HEK293 (cell line): Measurements from ENCODE around the gene HRC.

Experiments
- FEZF1 ChIP-seq: fragments of 450-650 bp; formaldehyde crosslinking; IDR thresholded peaks from 2 replicates; pipeline ENCODE4 v1.5.1; 2016; ENCODE audit warnings: missing biosample characterization, missing genetic modification characterization
- GFI1B ChIP-seq: fragments of 450-650 bp; formaldehyde crosslinking; IDR thresholded peaks from 2 replicates; pipeline ENCODE4 v1.5.1; 2016; ENCODE audit warnings: missing biosample characterization, missing genetic modification characterization
- GLI4 ChIP-seq: fragments of 450-650 bp; formaldehyde crosslinking; IDR thresholded peaks from 2 replicates; pipeline ENCODE4 v1.5.1; 2016; ENCODE audit warnings: missing biosample characterization, missing genetic modification characterization
- HOXA7 ChIP-seq: sonication (generic); formaldehyde crosslinking; IDR thresholded peaks from 2 replicates; pipeline ENCODE4 v1.8.1; 2022; ENCODE audit warnings: missing genetic modification reagents, borderline replicate concordance
- KLF1 ChIP-seq: fragments of 450-650 bp; formaldehyde crosslinking; IDR thresholded peaks from 2 replicates; pipeline ENCODE4 v1.5.1; 2016; ENCODE audit warnings: missing biosample characterization, missing genetic modification characterization
- KLF7 ChIP-seq: fragments of 450-650 bp; formaldehyde crosslinking; IDR thresholded peaks from 2 replicates; pipeline ENCODE4 v1.5.1; 2016; ENCODE audit warnings: missing biosample characterization, missing genetic modification characterization, borderline replicate concordance
- OVOL3 ChIP-seq: fragments of 450-650 bp; formaldehyde crosslinking; IDR thresholded peaks from 2 replicates; pipeline ENCODE4 v1.5.1; 2016; ENCODE audit warnings: missing biosample characterization, missing genetic modification characterization
- PRDM1 ChIP-seq: fragments of 450-650 bp; formaldehyde crosslinking; IDR thresholded peaks from 2 replicates; pipeline ENCODE4; 2016; ENCODE audit warnings: missing biosample characterization, missing genetic modification characterization
- SP2 ChIP-seq: fragments of 450-650 bp; formaldehyde crosslinking; IDR thresholded peaks from 2 replicates; pipeline ENCODE4 v1.5.1; 2016; ENCODE audit warnings: missing biosample characterization, missing genetic modification characterization
- TRIM28 ChIP-seq: IDR thresholded peaks from 2 replicates; pipeline ENCODE4 v1.6.1; 2011; ENCODE audit warnings: low read length, control low read depth, borderline replicate concordance
- YY2 ChIP-seq: fragments of 450-650 bp; formaldehyde crosslinking; IDR thresholded peaks from 2 replicates; pipeline ENCODE4 v1.5.1; 2016; ENCODE audit warnings: missing biosample characterization, missing genetic modification characterization
- ZBTB8A ChIP-seq: fragments of 450-650 bp; formaldehyde crosslinking; IDR thresholded peaks from 2 replicates; pipeline ENCODE4 v1.5.1; 2016; ENCODE audit warnings: missing biosample characterization, missing genetic modification characterization
- ZNF10 ChIP-seq: fragments of 450-650 bp; formaldehyde crosslinking; IDR thresholded peaks from 2 replicates; pipeline ENCODE4 v1.5.1; 2017; ENCODE audit warnings: missing biosample characterization, missing genetic modification characterization
- ZNF112 ChIP-seq: fragments of 450-650 bp; formaldehyde crosslinking; IDR thresholded peaks from 2 replicates; pipeline ENCODE4 v1.5.0; 2017; ENCODE audit warnings: missing biosample characterization, missing genetic modification characterization
- ZNF132 ChIP-seq: fragments of 450-650 bp; formaldehyde crosslinking; IDR thresholded peaks from 2 replicates; pipeline ENCODE4 v1.5.1; 2017; ENCODE audit warnings: missing biosample characterization, missing genetic modification characterization, borderline replicate concordance
- ZNF133 ChIP-seq: fragments of 450-650 bp; formaldehyde crosslinking; IDR thresholded peaks from 2 replicates; pipeline ENCODE4 v1.5.1; 2016; ENCODE audit warnings: missing biosample characterization, missing genetic modification characterization
- ZNF155 ChIP-seq: fragments of 450-650 bp; formaldehyde crosslinking; IDR thresholded peaks from 2 replicates; pipeline ENCODE4 v1.5.1; 2016; ENCODE audit warnings: missing biosample characterization, missing genetic modification characterization
- ZNF266 ChIP-seq: fragments of 450-650 bp; formaldehyde crosslinking; IDR thresholded peaks from 2 replicates; pipeline ENCODE4 v1.5.1; 2016; ENCODE audit warnings: missing biosample characterization, missing genetic modification characterization, low read depth
- ZNF391 ChIP-seq: fragments of 450-650 bp; formaldehyde crosslinking; IDR thresholded peaks from 2 replicates; pipeline ENCODE4 v1.5.1; 2016; ENCODE audit warnings: low read depth, missing biosample characterization, missing genetic modification characterization, borderline replicate concordance
- ZNF473 ChIP-seq: fragments of 450-650 bp; formaldehyde crosslinking; IDR thresholded peaks from 2 replicates; pipeline ENCODE4 v1.5.1; 2017; ENCODE audit warnings: missing biosample characterization, missing genetic modification characterization
- ZNF514 ChIP-seq: fragments of 450-650 bp; formaldehyde crosslinking; IDR thresholded peaks from 2 replicates; pipeline ENCODE4 v1.5.1; 2016; ENCODE audit warnings: missing biosample characterization, missing genetic modification characterization
- ZNF610 ChIP-seq: fragments of 450-650 bp; formaldehyde crosslinking; IDR thresholded peaks from 2 replicates; pipeline ENCODE4 v1.5.1; 2016; ENCODE audit warnings: missing biosample characterization, missing genetic modification characterization, borderline replicate concordance
- ZNF670 ChIP-seq: fragments of 450-650 bp; formaldehyde crosslinking; IDR thresholded peaks from 2 replicates; pipeline ENCODE4 v1.5.1; 2016; ENCODE audit warnings: missing biosample characterization, missing genetic modification characterization, low read depth
- ZNF76 ChIP-seq: fragments of 450-650 bp; formaldehyde crosslinking; IDR thresholded peaks from 2 replicates; pipeline ENCODE4; 2016; ENCODE audit warnings: low read depth, missing biosample characterization, missing genetic modification characterization, borderline replicate concordance
- ZNF830 ChIP-seq: fragments of 450-650 bp; IDR thresholded peaks from 2 replicates; pipeline ENCODE4 v1.5.0; 2018; ENCODE audit warnings: missing biosample characterization, missing genetic modification characterization, low read depth, mild to moderate bottlenecking, moderate library complexity
- TF ChIP-seq, protein P1 (sequence below): fragments of 450-650 bp; formaldehyde crosslinking; IDR thresholded peaks from 2 replicates; pipeline ENCODE4 v1.5.1; 2016; ENCODE audit warnings: missing biosample characterization, missing genetic modification characterization
- TF ChIP-seq, protein P2 (sequence below): fragments of 450-650 bp; formaldehyde crosslinking; IDR thresholded peaks from 2 replicates; pipeline ENCODE4 v1.5.1; 2016; ENCODE audit warnings: missing biosample characterization, missing genetic modification characterization
- TF ChIP-seq, protein P3 (sequence below): fragments of 450-650 bp; formaldehyde crosslinking; IDR thresholded peaks from 2 replicates; pipeline ENCODE4 v1.5.1; 2016; ENCODE audit warnings: missing biosample characterization, missing genetic modification characterization, low read depth
- TF ChIP-seq, protein P4 (sequence below): fragments of 450-650 bp; formaldehyde crosslinking; optimal IDR thresholded peaks from 2 replicates; pipeline ENCODE3; 2016; ENCODE audit warnings: missing biosample characterization, mild to moderate bottlenecking, missing genetic modification characterization
- TF ChIP-seq, protein P5 (sequence below): fragments of 450-650 bp; formaldehyde crosslinking; IDR thresholded peaks from 2 replicates; pipeline ENCODE4 v1.5.1; 2017; ENCODE audit warnings: missing biosample characterization, missing genetic modification characterization
- TF ChIP-seq, protein P6 (sequence below): fragments of 450-650 bp; formaldehyde crosslinking; IDR thresholded peaks from 2 replicates; pipeline ENCODE4 v1.5.1; 2016; ENCODE audit warnings: missing biosample characterization, missing genetic modification characterization

The HRC gene

DNA sequence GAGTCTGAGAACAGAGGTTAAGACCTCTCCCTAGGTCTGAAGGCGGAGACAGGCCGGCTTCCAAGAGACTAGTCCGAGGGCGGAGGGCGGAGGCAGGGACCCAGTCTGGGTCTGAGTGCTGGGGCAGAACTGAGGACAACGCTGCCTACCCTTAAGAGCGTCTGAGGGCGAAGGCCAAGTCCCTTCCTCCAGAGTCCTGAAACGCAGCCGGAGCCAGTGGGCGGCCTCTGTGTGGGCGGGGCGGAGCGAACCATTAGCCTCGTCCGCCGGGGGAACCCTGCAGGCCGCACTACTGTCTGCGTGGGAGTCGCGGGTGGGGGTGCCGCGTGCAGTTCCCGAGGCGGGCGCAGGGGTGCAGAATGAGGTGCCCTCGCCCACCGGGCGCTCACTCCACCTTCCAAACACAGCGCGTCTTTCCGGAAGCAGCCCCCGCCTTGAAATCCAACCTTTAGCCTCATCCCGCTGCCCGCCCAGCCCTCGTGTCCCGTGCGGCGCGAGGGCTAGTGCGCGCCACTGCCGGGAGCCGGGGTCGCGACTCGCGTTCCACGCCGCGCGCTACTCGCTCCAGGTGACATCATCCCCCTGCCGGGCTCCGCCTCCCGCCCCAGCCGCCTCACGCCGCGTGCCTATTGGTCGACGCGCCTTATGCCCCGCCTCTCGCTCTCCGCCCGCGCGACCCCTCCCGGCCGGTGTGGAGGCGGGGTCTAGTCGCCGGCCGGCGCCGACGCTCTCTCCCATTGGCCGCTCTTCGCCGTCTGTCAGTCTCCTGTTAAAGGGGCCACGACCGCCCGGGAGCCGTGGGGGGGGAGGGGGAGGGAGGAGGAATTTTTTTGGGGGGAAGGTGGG is 36.4 kb downstream of the HRC start, which contains the start of gene C19orf73 (continued):
- TF ChIP-seq ZNF670 (tag by site-specific recombination) (no peak), FEZF1 (tag by site-specific recombination) (no peak; the same call in 1 of the 2 replicates), ZNF155 (tag by site-specific recombination) (no peak), ZNF266 (no peak), PRDM1 (tag by site-specific recombination) (no peak), ZNF112 (tag by site-specific recombination) (no peak), ZNF473 (tag by site-specific recombination) (no peak), ZBTB8A (tag by site-specific recombination) (peak; percentile 85), ZNF133 (tag by site-specific recombination) (no peak), ZNF132 (no peak), ZNF391 (tag by site-specific recombination) (peak; percentile 90; the same call in 1 of the 2 replicates), OVOL3 (tag by site-specific recombination) (no peak), GLI4 (tag by site-specific recombination) (peak; percentile 86; the same call in 1 of the 2 replicates), ZNF514 (tag by site-specific recombination) (no peak), HOXA7 (CRISPR knock-in tag) (no peak), ZNF10 (tag by site-specific recombination) (0 out of 2 replicates have a peak, but pooled peaks have one; percentile 13), KLF7 (tag by site-specific recombination) (peak; percentile 88; the same call in 1 of the 2 replicates), TRIM28 (no peak), SP2 (tag by site-specific recombination) (peak; percentile 92), GFI1B (no peak), ZNF830 (tag by site-specific recombination) (no peak), ZNF76 (tag by site-specific recombination) (peak; percentile 73; the same call in 1 of the 2 replicates), ZNF610 (peak; percentile 85), YY2 (peak; percentile 39; the same call in 1 of the 2 replicates), KLF1 (tag by site-specific recombination) (peak; percentile 81)
- TF ChIP-seq, protein P1, sequence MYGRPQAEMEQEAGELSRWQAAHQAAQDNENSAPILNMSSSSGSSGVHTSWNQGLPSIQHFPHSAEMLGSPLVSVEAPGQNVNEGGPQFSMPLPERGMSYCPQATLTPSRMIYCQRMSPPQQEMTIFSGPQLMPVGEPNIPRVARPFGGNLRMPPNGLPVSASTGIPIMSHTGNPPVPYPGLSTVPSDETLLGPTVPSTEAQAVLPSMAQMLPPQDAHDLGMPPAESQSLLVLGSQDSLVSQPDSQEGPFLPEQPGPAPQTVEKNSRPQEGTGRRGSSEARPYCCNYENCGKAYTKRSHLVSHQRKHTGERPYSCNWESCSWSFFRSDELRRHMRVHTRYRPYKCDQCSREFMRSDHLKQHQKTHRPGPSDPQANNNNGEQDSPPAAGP (tag by site-specific recombination), result peak; percentile 88
- TF ChIP-seq, protein P2, sequence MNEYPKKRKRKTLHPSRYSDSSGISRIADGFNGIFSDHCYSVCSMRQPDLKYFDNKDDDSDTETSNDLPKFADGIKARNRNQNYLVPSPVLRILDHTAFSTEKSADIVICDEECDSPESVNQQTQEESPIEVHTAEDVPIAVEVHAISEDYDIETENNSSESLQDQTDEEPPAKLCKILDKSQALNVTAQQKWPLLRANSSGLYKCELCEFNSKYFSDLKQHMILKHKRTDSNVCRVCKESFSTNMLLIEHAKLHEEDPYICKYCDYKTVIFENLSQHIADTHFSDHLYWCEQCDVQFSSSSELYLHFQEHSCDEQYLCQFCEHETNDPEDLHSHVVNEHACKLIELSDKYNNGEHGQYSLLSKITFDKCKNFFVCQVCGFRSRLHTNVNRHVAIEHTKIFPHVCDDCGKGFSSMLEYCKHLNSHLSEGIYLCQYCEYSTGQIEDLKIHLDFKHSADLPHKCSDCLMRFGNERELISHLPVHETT (tag by site-specific recombination), result no peak
- TF ChIP-seq, protein P3, sequence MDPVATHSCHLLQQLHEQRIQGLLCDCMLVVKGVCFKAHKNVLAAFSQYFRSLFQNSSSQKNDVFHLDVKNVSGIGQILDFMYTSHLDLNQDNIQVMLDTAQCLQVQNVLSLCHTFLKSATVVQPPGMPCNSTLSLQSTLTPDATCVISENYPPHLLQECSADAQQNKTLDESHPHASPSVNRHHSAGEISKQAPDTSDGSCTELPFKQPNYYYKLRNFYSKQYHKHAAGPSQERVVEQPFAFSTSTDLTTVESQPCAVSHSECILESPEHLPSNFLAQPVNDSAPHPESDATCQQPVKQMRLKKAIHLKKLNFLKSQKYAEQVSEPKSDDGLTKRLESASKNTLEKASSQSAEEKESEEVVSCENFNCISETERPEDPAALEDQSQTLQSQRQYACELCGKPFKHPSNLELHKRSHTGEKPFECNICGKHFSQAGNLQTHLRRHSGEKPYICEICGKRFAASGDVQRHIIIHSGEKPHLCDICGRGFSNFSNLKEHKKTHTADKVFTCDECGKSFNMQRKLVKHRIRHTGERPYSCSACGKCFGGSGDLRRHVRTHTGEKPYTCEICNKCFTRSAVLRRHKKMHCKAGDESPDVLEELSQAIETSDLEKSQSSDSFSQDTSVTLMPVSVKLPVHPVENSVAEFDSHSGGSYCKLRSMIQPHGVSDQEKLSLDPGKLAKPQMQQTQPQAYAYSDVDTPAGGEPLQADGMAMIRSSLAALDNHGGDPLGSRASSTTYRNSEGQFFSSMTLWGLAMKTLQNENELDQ (tag by site-specific recombination), result no peak
- TF ChIP-seq, protein P4, sequence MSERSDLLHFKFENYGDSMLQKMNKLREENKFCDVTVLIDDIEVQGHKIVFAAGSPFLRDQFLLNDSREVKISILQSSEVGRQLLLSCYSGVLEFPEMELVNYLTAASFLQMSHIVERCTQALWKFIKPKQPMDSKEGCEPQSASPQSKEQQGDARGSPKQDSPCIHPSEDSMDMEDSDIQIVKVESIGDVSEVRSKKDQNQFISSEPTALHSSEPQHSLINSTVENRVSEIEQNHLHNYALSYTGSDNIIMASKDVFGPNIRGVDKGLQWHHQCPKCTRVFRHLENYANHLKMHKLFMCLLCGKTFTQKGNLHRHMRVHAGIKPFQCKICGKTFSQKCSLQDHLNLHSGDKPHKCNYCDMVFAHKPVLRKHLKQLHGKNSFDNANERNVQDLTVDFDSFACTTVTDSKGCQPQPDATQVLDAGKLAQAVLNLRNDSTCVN (tag by site-specific recombination), result peak; percentile 99
- TF ChIP-seq, protein P5, sequence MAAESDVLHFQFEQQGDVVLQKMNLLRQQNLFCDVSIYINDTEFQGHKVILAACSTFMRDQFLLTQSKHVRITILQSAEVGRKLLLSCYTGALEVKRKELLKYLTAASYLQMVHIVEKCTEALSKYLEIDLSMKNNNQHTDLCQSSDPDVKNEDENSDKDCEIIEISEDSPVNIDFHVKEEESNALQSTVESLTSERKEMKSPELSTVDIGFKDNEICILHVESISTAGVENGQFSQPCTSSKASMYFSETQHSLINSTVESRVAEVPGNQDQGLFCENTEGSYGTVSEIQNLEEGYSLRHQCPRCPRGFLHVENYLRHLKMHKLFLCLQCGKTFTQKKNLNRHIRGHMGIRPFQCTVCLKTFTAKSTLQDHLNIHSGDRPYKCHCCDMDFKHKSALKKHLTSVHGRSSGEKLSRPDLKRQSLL, result peak; percentile 52; the same call in 1 of the 2 replicates
- TF ChIP-seq, protein P6, sequence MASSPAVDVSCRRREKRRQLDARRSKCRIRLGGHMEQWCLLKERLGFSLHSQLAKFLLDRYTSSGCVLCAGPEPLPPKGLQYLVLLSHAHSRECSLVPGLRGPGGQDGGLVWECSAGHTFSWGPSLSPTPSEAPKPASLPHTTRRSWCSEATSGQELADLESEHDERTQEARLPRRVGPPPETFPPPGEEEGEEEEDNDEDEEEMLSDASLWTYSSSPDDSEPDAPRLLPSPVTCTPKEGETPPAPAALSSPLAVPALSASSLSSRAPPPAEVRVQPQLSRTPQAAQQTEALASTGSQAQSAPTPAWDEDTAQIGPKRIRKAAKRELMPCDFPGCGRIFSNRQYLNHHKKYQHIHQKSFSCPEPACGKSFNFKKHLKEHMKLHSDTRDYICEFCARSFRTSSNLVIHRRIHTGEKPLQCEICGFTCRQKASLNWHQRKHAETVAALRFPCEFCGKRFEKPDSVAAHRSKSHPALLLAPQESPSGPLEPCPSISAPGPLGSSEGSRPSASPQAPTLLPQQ (tag by site-specific recombination), result peak; percentile 98
